Measurements from ENCODE around the gene INPP5D.

Gene INPP5D

DNA sequence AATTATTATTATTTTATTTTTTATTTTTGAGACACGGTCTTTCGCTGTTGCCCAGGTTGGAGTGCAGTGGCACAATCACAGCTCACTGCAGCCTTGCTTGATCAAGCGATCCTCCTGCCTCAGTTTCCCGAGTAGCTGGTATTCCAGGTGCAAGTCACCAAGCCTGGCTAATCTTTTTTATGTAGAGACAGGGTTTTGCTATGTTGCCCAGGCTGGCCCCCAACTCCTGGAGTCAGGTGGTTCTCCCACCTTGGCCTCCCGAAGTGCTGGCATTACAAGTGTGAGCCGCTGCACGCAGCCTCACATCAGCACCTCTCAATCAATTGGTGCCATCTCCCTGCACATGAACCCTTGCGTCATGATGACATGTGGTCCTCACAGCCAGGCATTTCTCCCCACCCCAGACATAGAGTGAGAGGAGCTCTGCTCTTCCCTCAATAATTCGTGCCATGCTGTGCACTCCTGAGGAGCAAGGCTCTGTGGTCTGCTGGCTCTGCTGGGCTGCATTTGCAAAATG, 5.9 kb downstream of the INPP5D start:
- peak overlapping the region; percentile 73 for H3K27ac ChIP-seq
- no peak for DNase-seq (ENCODE audit: low read depth, low spot score)

DNA sequence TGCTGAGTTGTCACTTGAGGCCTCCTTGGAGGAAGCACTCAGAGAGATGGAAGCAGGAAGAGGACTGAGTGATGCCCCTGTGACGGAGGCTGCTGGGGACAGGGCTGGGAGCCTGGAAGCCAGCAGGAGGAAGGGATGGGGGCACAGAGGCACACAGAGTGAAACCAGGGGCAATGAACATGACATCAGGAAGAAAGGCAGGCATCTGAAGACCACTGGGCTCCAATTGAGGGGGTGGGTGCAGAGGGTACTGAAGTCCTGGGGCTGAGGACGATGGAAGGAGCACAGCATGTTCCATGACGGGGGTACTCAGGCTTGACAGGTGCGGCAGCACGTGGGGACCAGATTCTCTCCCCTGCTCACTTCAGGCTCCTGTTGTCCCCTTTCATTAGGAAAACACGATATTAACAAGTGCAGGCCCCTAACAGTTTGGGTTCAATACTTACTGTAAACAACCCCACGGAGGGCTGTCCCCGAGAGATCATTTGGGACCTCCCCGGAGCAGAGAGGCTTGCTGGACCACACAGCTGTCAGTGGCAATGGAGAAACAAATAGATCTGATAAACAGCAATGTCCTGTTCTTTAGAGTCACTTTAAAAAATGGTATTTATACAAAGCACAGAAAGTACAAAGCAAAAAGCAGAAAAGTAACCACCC, 8.7 kb downstream of the INPP5D start:
- H3K27ac ChIP-seq = no peak overlapping the region
- no peak for DNase-seq (ENCODE audit: low read depth, low spot score)

DNA sequence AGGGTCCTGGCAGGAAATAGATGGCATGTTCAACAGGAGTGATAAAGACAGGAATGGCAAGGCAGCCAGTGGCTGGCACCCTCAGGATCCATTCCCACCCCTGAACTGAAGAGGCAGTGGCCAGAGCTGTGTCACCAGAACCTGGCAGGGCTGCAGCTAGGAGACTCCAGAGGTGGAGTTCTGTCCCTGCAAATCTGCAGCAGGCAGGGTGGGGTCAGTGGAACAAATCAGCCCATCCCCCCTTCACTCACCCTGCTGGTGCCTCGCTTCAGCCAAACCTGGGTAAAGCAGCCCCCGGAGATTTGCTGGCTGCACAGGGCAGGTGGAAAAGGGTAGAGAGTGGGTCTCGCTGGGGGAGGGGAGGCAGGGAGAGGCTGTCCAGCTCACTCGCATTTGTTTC, 12.7 kb downstream of the INPP5D start:
- no peak overlapping the region for H3K27ac ChIP-seq
- no peak for DNase-seq (ENCODE audit: low read depth, low spot score)

DNA sequence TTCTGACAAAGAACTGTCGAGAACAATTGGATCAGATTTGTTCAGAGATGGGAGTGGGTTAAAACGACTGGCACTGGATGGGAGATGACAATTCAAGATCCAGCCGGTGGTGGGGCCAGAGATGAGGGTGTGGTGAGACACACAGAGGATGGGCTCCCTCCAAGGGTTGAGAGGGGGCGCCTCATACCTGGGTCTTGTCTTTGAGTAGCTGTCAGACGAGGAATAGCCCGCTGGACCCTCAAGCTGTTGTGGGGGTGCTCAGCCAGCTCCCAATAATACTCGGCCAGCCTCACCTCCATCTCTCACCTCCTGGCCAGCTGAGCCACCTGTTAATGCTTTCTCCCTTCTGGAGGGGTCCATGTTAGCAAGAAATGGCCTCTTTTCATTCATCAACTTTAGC, 14.0 kb downstream of the INPP5D start:
- no peak overlapping the region for H3K27ac ChIP-seq
- no peak for DNase-seq (ENCODE audit: low read depth, low spot score)

DNA sequence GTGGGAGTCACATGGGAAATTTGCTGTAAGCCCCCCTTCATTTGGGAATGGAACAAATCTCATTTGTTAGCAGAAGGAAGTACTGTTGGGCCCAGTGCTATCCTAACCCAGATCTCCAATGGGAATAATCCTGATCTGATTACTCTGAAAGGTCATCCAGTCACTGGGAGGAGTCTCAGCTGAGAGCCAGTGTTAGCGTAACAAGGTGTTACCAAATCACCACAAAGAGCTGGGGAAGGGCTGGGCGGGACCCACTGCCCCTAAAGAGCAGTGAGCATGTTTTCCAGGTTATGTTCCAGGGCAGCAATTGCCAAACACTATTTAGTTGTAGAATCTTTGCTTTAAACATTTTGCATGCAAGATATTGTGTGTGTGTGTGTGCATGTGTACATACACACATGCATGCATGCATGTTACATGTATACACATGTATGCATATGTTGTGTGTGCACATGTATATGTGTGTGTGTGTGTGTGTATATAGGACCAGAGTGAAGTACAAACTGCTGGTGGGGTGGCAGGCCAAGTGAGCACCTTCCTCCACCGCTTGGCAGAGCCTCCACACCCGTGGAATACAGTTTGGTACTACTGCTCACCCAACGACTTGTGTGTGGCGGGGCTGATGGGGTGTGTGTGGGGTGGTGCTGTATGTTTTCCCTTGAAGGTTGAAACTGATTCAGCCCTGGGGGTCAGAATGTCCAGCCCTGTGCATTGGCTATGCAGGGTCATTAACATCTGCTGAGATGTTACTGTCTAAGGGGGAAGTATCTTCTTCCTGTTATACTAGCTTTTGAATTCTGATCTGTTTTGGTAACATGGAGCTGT, 15.2 kb downstream of the INPP5D start:
- no peak overlapping the region for H3K27ac ChIP-seq
- no peak for DNase-seq (ENCODE audit: low read depth, low spot score)

DNA sequence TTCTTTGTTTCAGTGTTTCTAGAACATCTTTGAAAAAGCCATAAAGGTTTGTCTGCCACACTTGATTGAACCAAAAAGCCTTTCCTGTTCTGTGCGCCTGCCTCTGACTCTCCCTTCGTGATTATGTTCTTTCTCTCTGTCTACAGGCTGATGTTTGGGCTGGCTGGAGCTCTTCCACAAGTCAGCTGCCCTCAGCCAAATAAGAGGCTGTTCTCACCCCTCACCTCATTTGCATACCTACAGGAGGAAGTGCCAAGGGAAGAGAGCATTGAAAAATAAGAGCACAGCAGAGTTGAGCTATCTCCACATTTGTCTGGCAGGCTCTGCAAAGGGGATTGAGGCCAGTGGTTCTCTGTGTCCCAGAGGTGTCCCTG, 15.8 kb downstream of the INPP5D start:
- DNase-seq (ENCODE audit: low read depth, low spot score) = no peak
- H3K27ac ChIP-seq = no peak overlapping the region

DNA sequence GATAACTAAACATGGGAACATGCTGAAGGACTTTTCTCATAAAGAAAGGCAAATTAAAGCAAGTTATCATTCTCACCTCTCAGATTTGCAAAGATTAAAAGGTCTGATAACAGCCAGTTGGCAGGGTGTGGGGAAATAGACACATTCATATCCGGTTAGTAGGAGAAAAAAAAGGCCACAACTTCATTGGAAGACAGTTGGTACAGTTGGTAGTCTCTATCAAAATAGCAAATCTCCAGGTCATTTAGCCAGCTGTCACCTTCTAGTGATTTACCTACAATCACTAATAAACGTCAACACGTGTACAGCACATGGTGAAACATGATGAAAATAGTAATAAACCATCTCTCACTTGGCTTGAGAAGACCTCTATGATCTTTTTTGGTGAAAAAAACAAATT, 16.6 kb downstream of the INPP5D start:
- no peak for DNase-seq (ENCODE audit: low read depth, low spot score)
- no peak overlapping the region for H3K27ac ChIP-seq

DNA sequence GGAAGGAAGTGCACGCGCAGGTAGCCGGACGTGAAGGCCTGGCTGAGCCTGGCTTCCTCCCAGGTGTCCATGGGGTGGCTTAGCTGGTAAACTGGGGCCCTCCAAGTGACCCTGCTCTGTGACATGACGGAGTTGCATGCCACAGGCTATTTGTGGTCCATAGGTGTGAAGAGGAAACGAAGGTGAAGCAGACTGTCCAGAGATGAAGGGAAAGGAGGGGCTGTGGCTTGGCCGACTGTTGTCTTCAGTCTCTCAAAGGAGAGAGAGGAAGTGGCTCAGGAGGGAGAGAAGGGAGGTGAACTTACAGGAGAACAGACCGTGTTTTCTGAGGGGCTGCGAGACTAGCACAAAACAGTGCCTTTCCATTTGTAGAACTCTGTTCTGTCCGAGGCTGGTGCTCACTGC, 19.3 kb downstream of the INPP5D start:
- no peak for DNase-seq (ENCODE audit: low read depth, low spot score)
- H3K27ac ChIP-seq = no peak overlapping the region

DNA sequence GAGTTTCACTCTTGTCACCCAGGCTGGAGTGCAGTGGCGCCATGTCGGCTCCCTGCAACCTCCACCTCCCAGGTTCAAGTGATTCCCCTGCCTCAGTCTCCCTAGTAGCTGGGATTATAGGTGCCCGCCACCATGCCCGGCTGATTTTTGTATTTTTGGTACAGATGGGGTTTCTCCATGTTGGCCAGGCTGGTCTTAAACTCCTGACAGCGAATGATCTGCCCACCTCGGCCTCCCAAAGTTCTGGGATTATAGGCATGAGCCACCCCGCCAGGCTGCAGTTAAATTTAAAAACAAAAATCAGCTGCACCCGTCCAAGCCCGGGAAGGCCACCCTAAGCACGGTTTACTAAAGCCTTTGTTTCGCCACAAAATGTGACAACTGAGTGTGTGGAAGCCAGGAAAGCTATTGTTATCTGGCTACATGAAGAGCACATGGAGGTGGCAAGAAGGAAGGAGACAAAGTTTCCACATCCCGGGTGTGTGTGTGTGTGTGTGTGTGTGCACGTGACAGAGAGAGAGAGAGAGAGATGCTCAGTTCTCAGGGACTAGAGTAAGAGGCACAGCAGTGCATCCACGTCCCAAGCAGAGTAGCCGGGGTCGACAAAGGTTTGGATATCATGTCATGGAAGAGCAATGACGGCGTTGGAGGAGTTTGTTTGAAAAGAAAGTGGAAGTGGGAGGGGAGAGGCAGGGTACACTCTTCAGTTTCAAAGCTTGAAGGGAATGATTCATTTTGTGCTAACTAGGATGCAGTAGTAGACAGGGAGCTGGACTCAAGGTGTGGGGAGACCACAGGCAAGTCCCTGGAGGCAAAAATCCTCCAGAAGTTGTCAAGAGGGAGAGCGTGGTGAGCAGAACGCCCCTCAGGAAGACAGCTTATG, 20.1 kb downstream of the INPP5D start:
- no peak overlapping the region for H3K27ac ChIP-seq
- DNase-seq (ENCODE audit: low read depth, low spot score) = no peak

DNA sequence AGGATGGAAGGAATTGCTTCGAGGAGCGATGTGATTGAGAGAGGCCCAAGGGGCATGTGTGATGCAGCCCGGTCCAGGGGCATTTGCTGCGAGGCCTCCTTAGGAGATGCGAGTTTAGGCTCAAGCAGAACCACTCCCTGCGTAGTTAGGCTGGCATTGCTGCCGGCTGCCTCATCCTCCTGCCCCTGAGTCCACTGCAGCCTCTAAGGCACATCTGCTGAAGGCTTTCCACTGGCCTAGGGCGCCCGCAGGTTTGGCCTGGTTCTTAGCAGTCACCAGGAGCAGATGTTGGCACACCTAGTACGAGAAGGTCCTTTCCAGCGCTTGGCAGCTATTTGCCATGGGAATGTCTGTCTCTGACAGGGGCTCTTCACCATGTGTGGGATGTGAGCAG, 20.7 kb downstream of the INPP5D start:
- DNase-seq (ENCODE audit: low read depth, low spot score) = no peak
- no peak overlapping the region for H3K27ac ChIP-seq

DNA sequence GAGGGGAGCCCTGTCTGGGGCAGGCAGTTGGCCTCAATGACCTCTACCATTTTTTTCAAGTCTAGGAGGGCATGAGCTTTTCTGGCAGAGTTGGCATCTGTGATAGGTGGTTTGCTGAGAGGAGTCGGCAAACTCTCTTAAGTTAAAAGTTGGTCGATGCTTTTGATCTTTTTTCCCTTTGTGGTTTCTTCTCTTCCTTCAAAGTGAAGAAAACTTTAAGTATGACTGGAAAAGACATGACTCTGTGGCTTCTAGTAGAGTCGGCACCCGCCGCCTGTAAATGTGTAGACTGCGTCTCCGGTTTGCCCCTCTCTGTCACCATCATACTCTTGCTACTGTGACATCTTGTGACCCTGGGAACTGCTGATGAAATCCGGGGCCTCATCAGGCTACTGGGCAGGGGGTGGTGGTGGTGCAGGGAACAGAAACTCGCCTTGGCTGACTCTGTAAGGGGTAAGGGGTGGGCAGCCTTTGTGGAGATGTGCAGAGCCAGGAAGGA, 21.1 kb downstream of the INPP5D start:
- no peak for DNase-seq (ENCODE audit: low read depth, low spot score)
- H3K27ac ChIP-seq = no peak overlapping the region

DNA sequence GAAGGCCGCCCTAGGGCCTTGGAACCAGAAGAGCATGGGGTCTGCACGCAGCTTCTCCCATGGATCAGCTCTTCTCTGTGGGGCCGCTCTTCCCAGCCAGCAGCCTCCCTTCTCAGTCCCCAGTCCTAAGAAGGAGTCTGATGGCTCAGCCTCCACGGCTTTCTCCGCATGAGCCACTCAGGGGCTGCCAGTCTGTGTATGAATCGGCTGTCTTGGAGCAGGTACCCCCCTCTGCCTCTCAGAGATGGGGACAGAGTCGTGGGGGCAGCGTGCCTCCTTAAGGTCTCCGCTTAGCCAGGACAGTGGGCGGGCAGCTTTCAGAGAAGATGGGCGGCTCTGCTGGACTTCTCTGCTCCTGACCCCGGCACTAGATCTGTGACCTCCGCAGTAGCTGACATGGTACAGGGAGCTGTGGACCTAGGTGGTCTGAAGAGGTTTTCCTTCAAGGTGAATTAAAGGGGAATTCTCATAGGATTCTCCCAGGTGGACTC, 21.6 kb downstream of the INPP5D start:
- H3K27ac ChIP-seq = no peak overlapping the region
- no peak for DNase-seq (ENCODE audit: low read depth, low spot score)

DNA sequence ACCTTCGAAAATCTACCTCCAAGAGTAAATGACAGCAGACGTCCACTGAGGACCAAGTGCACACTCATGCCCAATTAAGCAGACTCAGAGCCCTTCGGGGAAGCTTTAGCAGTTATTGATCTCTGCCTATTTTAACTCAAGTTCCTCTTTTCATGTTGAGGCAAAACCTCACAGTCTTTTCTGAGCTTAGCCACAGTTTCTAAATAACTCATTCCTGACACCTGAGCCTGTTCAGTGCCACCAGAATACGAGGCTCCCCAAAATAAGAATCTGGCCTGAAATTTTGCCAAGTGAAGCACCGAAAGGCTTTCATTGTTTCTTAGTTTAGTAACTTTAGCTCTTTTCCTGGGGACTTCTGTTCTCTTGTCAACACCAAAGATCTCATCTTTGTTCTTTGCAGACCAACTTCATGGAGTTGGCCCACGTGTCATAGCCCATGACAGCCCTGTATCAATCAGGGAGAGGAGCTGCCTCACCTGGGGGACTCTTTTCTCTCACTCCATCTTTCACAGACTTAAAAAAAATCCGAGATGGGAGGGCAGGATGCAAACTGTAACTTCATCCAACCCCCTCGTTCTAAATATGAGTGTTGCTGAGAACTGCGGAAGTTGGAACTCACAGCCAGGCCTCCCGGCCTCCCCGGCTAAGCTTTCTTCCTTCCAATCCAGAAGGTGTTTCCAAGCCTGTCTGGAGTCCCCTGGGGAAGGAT, 22.2 kb downstream of the INPP5D start:
- DNase-seq (ENCODE audit: low read depth, low spot score) = no peak
- H3K27ac ChIP-seq = no peak overlapping the region

DNA sequence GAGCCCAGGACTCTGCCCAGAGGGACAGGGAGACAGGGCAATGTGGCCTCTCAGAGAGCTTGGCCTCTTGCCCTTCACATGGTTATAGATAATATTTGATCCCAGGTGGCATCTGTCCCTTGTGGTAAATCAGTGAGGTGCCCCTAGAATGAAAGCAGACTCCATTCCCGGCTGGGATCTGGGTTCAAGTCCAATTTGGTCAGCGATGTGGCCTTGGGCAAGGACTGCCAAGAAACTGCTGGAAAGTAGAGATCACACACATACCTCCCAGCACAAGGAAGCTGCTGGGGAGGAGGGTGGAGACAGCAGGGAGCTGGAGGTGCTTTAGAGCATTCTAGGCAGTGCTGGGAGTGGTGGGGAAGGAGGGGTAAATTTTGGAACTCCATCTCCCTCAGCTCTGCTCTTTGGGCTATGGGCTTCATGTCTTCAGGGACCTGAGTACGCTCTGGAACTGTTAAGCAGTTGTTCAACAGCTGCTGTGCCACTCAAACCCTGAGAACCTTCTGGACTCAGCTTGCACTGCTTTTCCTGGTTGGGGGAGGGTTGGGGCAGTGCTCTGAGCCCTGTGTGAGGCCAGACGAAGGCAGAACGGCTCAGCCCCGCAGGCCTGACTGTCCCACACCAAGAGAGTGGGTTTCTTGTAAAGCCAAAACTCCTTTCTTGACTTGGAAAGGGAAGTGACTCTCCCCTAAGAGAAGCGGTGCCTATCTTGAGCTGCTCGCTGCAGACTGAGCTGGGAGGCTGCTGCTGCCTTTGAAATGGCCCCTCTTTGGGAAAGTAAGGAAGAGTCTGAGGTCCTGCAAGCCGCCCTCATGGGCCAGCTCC, 23.0 kb downstream of the INPP5D start:
- no peak for DNase-seq (ENCODE audit: low read depth, low spot score)
- no peak overlapping the region for H3K27ac ChIP-seq

DNA sequence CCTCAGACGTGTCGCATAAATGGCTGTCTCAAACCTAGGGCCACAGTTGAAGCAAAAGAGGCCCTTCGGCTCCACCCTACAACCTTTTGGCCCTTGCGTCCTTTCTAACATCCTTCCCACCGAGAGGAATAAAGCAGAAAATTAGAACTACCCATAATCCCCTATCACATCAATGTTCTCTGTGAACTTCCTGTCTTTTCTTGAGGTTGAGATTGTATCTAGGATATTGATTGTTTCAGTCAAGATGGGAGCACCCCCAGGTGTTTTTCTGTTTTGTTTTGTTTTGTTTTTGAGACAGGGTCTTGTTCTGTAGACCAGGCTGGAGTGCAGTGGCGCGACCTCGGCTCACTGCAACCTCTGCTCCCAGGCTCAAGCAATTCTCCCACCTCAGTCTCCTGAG, 23.6 kb downstream of the INPP5D start:
- H3K27ac ChIP-seq = no peak overlapping the region
- no peak for DNase-seq (ENCODE audit: low read depth, low spot score)

DNA sequence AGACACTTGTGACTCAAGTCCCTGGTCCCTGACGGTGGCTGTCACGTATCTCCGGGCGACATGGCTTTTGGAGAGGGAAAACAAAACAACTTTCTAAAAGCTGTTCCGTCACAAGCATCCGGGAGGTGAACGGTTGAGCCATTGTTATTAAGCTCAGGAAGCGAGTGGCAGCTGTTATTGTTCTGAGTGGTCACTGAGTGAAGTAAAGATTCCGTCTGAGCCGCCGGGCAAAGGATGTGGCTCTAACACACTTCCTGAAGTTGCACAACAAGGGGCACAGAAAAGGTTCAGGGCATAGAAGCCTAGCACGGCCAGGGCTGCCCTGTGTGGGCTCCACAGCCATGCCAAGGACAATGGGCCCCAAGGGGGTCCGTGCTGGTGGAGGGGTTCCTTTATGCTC, 24.3 kb downstream of the INPP5D start:
- H3K27ac ChIP-seq = no peak overlapping the region
- DNase-seq (ENCODE audit: low read depth, low spot score) = no peak

DNA sequence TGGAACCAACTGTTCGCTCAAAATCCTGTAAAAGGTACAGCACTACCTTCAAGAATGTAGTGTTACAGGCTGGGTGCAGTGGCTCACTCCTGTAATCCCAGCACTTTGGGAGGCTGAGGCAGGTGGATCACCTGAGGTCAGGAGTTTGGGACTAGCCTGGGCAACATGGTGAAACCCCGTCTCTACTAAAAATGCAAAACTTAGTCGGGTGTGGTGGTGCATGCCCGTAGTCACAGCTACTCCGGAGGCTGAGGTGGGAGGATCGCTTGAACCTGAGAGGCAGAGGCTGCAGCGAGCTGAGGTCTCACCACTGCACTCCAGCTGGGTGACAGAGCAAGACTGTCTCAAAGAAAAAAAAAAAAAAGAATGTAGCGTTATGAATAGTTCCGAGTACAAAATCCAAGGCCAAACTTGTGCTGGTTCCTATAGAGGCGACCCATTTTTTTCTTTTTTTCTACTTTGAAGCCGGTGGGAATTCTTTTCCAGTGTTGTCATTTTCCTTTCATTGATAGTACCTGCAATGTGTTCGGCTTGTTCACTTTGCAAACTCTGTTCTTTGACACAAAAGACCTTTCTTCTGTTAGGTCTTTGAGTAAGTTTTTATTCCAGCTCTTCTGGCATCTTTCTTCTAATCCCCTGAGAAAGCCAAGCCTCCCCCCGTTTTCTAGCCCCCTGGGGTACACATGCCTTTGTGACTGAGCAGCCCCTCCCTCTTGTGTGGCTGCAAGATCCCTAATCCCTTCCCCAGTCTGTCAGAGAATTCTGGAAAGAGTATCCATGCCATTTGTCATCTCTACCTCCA, 25.1 kb downstream of the INPP5D start:
- no peak for DNase-seq (ENCODE audit: low read depth, low spot score)
- no peak overlapping the region for H3K27ac ChIP-seq

DNA sequence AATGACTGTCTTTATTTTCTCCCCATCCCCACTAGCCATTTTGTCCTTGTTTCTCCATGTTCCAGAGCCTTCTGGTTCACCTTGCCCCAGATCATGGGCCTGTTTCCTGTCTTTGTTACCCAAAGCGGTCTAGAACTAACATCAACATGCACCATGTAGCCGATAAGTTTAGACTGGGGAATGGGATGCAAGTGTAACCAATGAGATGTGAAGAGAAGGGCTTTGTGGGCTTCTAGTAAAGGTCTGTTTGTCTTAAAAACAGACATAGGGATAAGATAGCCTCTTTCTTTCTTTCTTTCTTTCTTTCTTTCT, 25.7 kb downstream of the INPP5D start:
- DNase-seq (ENCODE audit: low read depth, low spot score) = no peak
- no peak overlapping the region for H3K27ac ChIP-seq
